Activated CD4-positive, alpha-beta T cell treated with anti-CD3 and anti-CD28 coated beads for 36 hours (primary cell): ENCODE results near the gene PRDM16. TPM values are rescaled to one million over a fixed set of nuclear protein-coding genes. Genes with fewer than 3 reads are reported as not detected.

Experiments used
- ATAC-seq: fragments of 200-7000 bp; cut with Tn5 transposase; one replicate; pipeline ENCODE4 v1.10.0; 2021; ENCODE audit warnings: mild to moderate bottlenecking, moderate library complexity
- CTCF ChIA-PET: fragments of 350-600 bp; sonication (Branson Sonifier 250); formaldehyde crosslinking; loops from one replicate; lab custom pipeline; 2021; ENCODE audit warnings: antibody characterized with exemption; lab: Charles Lee
- POLR2A ChIA-PET: fragments of 350-600 bp; sonication (Branson Sonifier 250); formaldehyde crosslinking; loops from one replicate; lab custom pipeline; 2021; ENCODE audit warnings: antibody characterized with exemption, inconsistent platforms; lab: Charles Lee
- DNase-seq: peaks from one replicate; pipeline ENCODE4 v3.0.0-alpha.2; 2020
- H3K27ac Mint-ChIP-seq: one replicate; pipeline ENCODE4 v1.8.0; 2021; ENCODE audit warnings: mixed read lengths
- H3K27me3 Mint-ChIP-seq: one replicate; pipeline ENCODE4 v1.8.0; 2021; ENCODE audit warnings: mixed read lengths
- H3K36me3 Mint-ChIP-seq: one replicate; pipeline ENCODE4 v1.8.0; 2021; ENCODE audit warnings: low read depth, mixed read lengths
- H3K4me1 Mint-ChIP-seq: one replicate; pipeline ENCODE4 v1.8.0; 2021; ENCODE audit warnings: mixed read lengths
- H3K4me3 Mint-ChIP-seq: one replicate; pipeline ENCODE4 v1.8.0; 2021; ENCODE audit warnings: mild to moderate bottlenecking, moderate library complexity, mixed read lengths
- H3K9me3 Mint-ChIP-seq: one replicate; pipeline ENCODE4 v1.8.0; 2021; ENCODE audit warnings: low read depth, mixed read lengths
- intact Hi-C, 2 experiments: fragments of 100-400 bp; cut with DNase I in 1 of 2; cut with micrococcal nuclease in 1 of 2; formaldehyde crosslinking; loops; one replicate each; pipeline versions ENCODE4 v1.14.2 to v1.15.1; 2022 to 2024; cut with DNase I, micrococcal nuclease
- total RNA-seq, 2 experiments: library from RNA; stranded (reverse); gene quantifications; one replicate each; pipeline ENCODE4 v1.2.3, GENCODE V29; 2021

The PRDM16 gene
- total RNA-seq, 2 experiments from 2014 or later, result 0.32 TPM; not detected in 1

- CTCF ChIA-PET, result no interaction called here
These were observed 40.4 kb downstream of the PRDM16 start for GRCh38 chr1:3109355-3109754.

GRCh38 chr1:3111348-3112021, 42.5 kb downstream of the PRDM16 start:
- POLR2A ChIA-PET, result no interaction called here
- Mint-ChIP-seq H3K4me1 (no peaks in the 10 kb centered on the region), H3K27me3 (no peaks in the 10 kb centered on the region), H3K27ac (no peak overlapping the region), H3K4me3 (no peak overlapping the region), H3K36me3 (no peaks in the 10 kb centered on the region), H3K9me3 (no peaks in the 10 kb centered on the region)
- DNase-seq (no peak), ATAC-seq (no peak)
- CTCF ChIA-PET, result no interaction called here
- intact Hi-C loops, result no loop called here

More at GRCh38 chr1:3109355-3109754, 40.4 kb downstream of the PRDM16 start:
- Mint-ChIP-seq H3K9me3 (no peaks in the 10 kb centered on the region), H3K27me3 (no peaks in the 10 kb centered on the region), H3K27ac (no peak overlapping the region), H3K36me3 (no peaks in the 10 kb centered on the region), H3K4me3 (no peak overlapping the region), H3K4me1 (no peaks in the 10 kb centered on the region)
- intact Hi-C loops, result no loop called here
- ATAC-seq (no peak), DNase-seq (no peak)
- POLR2A ChIA-PET, result no interaction called here

GRCh38 chr1:3112526-3112925, 43.5 kb downstream of the PRDM16 start:
- intact Hi-C loops, result no loop called here
- Mint-ChIP-seq H3K4me1 (no peaks in the 10 kb centered on the region), H3K36me3 (no peaks in the 10 kb centered on the region), H3K9me3 (no peaks in the 10 kb centered on the region), H3K27me3 (no peaks in the 10 kb centered on the region), H3K4me3 (no peak overlapping the region), H3K27ac (no peak overlapping the region)
- no peak for ATAC-seq
- DNase-seq, result no peak
- POLR2A ChIA-PET, result no interaction called here
- CTCF ChIA-PET, result no interaction called here

DNA sequence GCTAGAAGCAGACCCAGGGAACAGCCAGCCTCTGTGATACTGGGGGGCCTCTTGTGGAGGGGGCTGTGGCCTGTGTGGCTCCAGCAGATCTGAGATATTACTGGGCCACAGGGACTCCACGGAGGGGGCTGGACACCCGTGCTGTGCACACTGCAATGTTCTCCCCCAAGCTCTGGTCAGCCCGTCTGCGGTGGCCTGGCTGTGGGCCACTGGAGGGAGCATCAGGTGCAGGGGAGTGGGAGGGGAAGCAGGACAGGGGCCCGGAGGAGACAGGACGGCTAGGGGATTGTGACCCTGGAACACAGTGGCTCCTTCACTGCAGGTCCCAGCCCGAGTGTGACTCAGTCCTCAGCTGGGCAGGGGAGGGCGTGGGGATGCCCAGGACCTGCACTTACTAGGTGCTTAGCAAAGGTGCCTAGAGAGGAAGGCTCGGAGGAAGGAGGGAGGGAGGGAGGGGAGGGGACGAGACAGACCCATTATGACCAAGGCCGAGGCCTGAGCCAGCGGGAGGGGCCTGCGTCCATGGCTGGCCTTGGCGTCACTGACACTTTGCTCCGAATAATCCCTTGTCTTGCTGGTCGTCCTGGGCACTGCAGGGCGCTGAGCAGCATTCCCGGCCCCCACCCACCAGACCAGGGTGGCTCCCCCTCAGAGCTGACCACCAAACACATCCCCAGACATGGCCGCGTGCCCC, 44.2 kb downstream of the PRDM16 start:
- ATAC-seq (no peak), DNase-seq (no peak)
- Mint-ChIP-seq H3K27ac (no peak overlapping the region), H3K36me3 (no peaks in the 10 kb centered on the region), H3K9me3 (no peaks in the 10 kb centered on the region), H3K4me1 (no peaks in the 10 kb centered on the region), H3K4me3 (no peak overlapping the region), H3K27me3 (no peaks in the 10 kb centered on the region)
- intact Hi-C loops, result no loop called here
- POLR2A ChIA-PET, result no interaction called here
- CTCF ChIA-PET, result no interaction called here

DNA sequence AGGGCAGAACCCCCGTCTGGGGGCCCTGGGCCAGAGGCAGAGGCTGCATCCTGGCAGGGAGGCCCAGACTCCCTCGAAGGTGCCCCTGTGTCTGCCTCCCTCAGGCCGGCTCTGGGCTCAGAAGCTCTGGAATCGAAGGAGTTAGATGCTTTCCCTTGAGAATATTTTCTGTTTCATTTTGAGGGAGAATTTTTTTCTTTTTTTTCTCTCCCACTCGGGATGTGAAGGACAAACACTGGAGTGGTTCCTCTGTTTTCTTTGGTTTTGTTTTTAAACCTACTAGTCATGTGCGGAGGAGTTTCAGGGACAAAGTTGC, 44.7 kb downstream of the PRDM16 start:
- ChIA-PET CTCF (no interaction called here), POLR2A (no interaction called here)
- Mint-ChIP-seq H3K27me3 (no peaks in the 10 kb centered on the region), H3K4me1 (no peaks in the 10 kb centered on the region), H3K27ac (no peak overlapping the region), H3K36me3 (no peaks in the 10 kb centered on the region), H3K9me3 (no peaks in the 10 kb centered on the region), H3K4me3 (no peak overlapping the region)
- ATAC-seq (no peak), DNase-seq (no peak)
- intact Hi-C loops, result no loop called here

DNA sequence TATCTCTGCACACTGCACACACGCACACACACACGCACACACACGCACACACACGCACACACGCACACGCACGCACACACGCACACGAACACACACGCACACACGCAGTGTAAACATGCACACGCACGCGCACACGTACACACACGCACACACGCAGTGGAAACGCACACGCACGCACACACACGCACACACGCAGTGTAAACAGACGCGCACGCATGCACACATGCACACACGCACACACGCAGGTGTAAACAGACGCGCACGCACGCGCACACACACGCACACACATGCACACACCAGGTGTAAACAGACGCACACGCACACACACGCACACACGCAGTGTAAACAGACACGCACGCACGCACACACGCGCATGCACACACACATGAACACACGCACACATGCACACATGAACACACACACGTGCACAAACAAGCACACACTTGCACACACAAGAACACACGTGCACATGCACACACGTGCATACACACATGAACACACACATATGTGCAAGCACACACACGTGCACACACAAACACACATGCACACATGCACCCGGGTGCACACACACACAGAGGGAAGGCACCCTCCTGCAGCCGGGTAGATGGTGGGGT, 45.2 kb downstream of the PRDM16 start:
- intact Hi-C loops, result no loop called here
- ATAC-seq, result no peak
- Mint-ChIP-seq H3K4me1 (no peaks in the 10 kb centered on the region), H3K9me3 (no peaks in the 10 kb centered on the region), H3K4me3 (no peak overlapping the region), H3K27ac (no peak overlapping the region), H3K36me3 (no peaks in the 10 kb centered on the region), H3K27me3 (no peaks in the 10 kb centered on the region)
- no peak for DNase-seq
- CTCF ChIA-PET, result no interaction called here
- POLR2A ChIA-PET, result no interaction called here

DNA sequence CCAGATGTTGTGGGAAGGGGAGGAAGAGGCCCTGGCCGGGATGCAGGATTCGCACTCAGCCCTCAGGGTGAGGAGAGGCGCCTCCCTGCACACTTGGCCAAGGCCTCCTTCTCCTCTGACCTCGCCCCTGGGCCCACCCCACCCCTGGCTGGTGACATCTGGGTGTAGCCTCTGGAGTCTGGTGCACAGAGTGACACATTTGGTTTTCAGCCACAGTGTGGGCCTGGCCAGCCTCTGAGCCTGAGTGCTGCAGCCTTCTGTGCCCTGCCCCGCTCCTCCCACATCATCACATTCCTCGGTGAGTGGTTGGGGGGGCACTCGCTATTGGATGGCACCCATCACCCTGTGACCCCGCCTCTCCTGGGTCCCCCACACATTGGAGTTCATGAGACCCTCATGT, 45.8 kb downstream of the PRDM16 start:
- Mint-ChIP-seq H3K27ac (no peak overlapping the region), H3K4me3 (no peak overlapping the region), H3K9me3 (no peaks in the 10 kb centered on the region), H3K4me1 (no peaks in the 10 kb centered on the region), H3K36me3 (no peaks in the 10 kb centered on the region), H3K27me3 (no peaks in the 10 kb centered on the region)
- no peak for DNase-seq
- ATAC-seq, result no peak
- CTCF ChIA-PET, result no interaction called here
- intact Hi-C loops, result no loop called here
- POLR2A ChIA-PET, result no interaction called here

GRCh38 chr1:3115275-3116149, 46.5 kb downstream of the PRDM16 start:
- DNase-seq (no peak), ATAC-seq (no peak)
- CTCF ChIA-PET, result no interaction called here
- Mint-ChIP-seq H3K9me3 (no peaks in the 10 kb centered on the region), H3K27me3 (no peaks in the 10 kb centered on the region), H3K4me3 (no peak overlapping the region), H3K36me3 (no peaks in the 10 kb centered on the region), H3K27ac (no peak overlapping the region), H3K4me1 (no peaks in the 10 kb centered on the region)
- POLR2A ChIA-PET, result no interaction called here
- intact Hi-C loops, result no loop called here

GRCh38 chr1:3116150-3116510, 47.1 kb downstream of the PRDM16 start:
- ChIA-PET POLR2A (no interaction called here), CTCF (no interaction called here)
- DNase-seq (no peak), ATAC-seq (no peak)
- intact Hi-C loops, result no loop called here
- Mint-ChIP-seq H3K4me1 (no peaks in the 10 kb centered on the region), H3K36me3 (no peaks in the 10 kb centered on the region), H3K27me3 (no peaks in the 10 kb centered on the region), H3K9me3 (no peaks in the 10 kb centered on the region), H3K27ac (no peak overlapping the region), H3K4me3 (no peak overlapping the region)

DNA sequence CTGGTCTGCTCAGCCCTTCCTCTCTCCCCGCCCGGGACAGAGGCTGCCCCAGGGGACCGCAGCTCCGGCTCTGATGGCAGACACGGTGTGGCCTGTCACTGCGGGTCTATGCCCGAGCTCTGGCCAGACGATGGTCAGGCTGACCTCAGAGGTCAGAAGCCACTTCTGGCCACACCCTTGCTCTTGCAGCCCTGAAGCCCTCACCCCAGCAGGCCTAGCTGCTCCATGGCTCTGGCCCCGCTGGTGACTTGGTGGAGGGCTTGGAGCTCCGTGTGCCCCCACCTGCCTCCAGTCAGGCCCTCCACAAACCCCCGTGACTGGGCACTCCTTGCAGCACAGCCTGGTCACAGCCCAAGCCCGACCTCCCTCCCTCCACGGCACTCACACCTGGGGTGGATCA, 47.6 kb downstream of the PRDM16 start:
- H3K4me3 Mint-ChIP-seq, result no peak overlapping the region
- ChIA-PET CTCF (no interaction called here), POLR2A (no interaction called here)
- no peaks in the 10 kb centered on the region for H3K4me1 Mint-ChIP-seq
- ATAC-seq (no peak), DNase-seq (no peak)
- no peaks in the 10 kb centered on the region for H3K36me3 Mint-ChIP-seq
- intact Hi-C loops, result no loop called here
- H3K9me3 Mint-ChIP-seq, result no peaks in the 10 kb centered on the region
- H3K27me3 Mint-ChIP-seq, result no peaks in the 10 kb centered on the region
- no peak overlapping the region for H3K27ac Mint-ChIP-seq

DNA sequence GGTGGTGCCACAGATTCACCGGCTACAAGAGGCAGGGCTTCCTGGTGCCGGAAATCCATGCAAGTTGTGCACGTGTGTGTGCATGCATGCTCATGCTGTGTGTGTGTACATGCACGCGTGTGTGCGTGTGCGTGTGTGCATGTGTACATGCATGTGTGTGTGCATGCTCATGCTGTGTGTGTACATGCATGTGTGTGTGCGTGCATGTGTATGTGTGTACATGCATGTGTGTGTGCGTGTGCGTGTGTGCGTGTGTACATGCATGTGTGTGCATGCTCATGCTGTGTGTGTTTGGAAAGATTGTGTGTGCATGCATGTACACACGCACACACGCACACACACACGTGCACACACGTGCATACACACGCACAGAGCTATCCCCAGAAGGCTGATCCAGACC, 48.9 kb downstream of the PRDM16 start:
- Mint-ChIP-seq H3K27ac (no peak overlapping the region), H3K4me3 (no peak overlapping the region), H3K36me3 (no peaks in the 10 kb centered on the region), H3K27me3 (no peaks in the 10 kb centered on the region), H3K4me1 (no peaks in the 10 kb centered on the region), H3K9me3 (no peaks in the 10 kb centered on the region)
- ATAC-seq (no peak), DNase-seq (no peak)
- intact Hi-C loops, result no loop called here
- CTCF ChIA-PET, result no interaction called here
- POLR2A ChIA-PET, result no interaction called here

DNA sequence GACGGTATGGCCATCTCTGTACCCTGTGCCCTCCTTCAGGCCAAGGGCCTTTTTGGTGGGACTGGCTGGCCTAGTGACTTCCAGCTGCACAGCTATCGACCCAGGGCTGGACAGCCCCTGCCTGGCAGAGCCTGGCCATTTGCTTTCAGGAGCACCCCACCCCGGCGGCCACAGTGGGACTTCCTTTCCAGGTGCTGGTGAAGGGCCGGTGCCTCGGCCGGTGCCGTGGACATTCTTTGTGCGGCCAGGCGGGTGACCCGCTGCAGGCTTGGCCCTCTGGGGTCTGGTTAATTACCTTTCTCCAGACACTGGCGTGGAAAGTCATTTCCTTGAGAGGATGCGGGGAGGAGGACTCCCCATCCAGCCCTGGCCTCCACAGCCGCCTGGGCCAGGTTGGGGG, 50.1 kb downstream of the PRDM16 start:
- no peaks in the 10 kb centered on the region for H3K9me3 Mint-ChIP-seq
- DNase-seq, result no peak
- H3K27ac Mint-ChIP-seq, result no peak overlapping the region
- no peaks in the 10 kb centered on the region for H3K36me3 Mint-ChIP-seq
- H3K4me1 Mint-ChIP-seq, result no peaks in the 10 kb centered on the region
- ATAC-seq, result no peak
- no peaks in the 10 kb centered on the region for H3K27me3 Mint-ChIP-seq
- CTCF ChIA-PET, result no interaction called here
- intact Hi-C loops, result no loop called here
- POLR2A ChIA-PET, result no interaction called here
- no peak overlapping the region for H3K4me3 Mint-ChIP-seq
